GM19395 (cell line): Measurements from ENCODE around the gene RNF212.

Experiments
- ATAC-seq: cut with Tn5 transposase; IDR thresholded peaks from one replicate; pipeline ENCODE4 v1.9.1; 2021; ENCODE audit warnings: mild to moderate bottlenecking, moderate library complexity; ENCODE audit not compliant: unreplicated experiment

Gene RNF212

GRCh38 chr4:1090465-1091440 lies 22.6 kb downstream of the RNF212 start:
- no peak for ATAC-seq

DNA sequence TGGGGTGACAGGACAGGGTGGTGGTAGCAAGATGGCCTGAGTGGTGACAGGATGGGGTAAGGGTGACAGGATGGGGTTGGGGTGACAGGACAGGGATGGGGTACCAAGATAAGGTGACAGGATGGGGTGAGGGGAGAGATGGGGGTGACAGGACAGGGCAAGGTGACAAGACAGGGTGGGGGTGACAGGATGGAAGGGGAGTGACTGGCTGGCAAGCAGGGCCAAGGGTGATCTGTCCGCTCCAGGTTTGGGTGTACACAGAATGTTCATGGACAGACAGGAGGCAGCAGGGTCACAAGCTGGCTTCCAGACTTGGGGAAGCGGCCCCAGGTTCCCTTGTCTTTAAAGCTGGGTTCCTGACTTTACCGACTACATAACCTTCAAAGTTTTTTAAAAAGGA lies 23.3 kb downstream of the RNF212 start:
- no peak for ATAC-seq

- no peak for ATAC-seq
Observed at GRCh38 chr4:1087371-1087770, 26.0 kb downstream of the RNF212 start.

DNA sequence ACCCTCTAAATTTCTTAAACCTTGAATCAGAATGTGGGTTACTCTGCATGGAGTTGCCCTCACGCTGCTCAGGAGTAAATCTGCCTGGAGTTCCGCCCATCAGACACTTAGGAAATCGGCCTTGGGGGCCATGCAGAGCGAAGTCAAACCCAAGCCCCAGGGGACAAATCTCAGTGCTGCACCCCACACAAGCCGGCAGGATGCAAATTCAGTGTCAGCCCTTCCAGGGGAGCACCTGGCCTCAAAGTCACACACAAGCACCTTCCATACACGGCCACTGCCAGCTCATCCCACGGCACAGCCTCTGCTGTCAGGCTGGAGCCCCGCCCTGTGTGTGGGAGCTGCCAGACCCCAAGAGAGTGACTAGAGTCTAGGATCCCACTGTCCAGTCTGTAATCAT lies 27.4 kb downstream of the RNF212 start:
- no peak for ATAC-seq

DNA sequence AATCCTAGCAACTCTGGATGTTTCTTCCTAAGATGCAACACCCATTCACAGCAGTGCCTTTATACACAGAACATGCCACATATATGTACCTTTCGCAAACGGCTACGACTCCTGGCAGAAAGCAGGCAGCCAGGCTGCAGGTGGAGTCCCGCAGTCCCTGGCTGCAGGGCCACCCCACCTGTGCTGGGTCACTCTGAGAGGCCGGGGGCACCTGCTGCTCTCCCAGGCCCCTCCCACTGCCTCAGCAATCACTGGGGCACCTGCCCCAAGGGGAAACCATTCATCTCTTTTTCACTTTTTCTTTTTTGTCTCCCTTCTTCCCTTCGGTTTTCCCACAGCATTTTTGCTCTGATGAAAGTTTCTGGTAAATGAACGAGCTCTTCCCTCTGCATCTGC lies 28.0 kb downstream of the RNF212 start:
- ATAC-seq = no peak

DNA sequence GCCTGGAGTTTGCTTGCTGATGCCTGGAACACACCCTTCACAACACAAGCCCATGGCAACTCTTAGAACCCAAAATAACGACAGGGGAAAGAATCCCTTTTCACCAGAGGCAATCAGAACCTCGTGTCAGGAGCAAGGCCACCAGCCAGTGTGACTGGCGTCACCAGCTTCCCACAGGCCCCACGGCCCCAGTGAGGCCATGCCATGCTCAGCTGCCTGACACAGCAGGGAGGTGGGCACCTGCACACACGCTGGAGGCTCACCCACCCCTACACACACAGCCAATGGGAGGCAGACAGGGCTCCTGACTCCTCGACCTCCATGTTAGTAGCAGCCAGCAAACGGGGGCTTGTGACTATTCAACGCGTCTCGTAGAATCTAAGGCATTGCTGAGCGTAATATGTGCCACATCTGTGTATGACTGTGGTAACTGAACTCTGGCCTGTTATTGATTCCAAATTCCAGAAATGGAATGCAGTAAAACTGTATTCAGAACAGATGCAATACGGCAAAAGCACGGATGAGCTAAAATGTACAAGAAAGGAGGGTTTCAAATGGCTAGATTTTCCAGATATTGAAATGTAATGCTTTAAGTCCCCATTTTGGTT lies 28.5 kb downstream of the RNF212 start:
- no peak for ATAC-seq

- no peak for ATAC-seq
Observed at GRCh38 chr4:1084394-1084793, 29.0 kb downstream of the RNF212 start.

GRCh38 chr4:1082215-1083182 lies 30.9 kb downstream of the RNF212 start:
- ATAC-seq = no peak

GRCh38 chr4:1081689-1082040 lies 31.7 kb downstream of the RNF212 start:
- no peak for ATAC-seq

DNA sequence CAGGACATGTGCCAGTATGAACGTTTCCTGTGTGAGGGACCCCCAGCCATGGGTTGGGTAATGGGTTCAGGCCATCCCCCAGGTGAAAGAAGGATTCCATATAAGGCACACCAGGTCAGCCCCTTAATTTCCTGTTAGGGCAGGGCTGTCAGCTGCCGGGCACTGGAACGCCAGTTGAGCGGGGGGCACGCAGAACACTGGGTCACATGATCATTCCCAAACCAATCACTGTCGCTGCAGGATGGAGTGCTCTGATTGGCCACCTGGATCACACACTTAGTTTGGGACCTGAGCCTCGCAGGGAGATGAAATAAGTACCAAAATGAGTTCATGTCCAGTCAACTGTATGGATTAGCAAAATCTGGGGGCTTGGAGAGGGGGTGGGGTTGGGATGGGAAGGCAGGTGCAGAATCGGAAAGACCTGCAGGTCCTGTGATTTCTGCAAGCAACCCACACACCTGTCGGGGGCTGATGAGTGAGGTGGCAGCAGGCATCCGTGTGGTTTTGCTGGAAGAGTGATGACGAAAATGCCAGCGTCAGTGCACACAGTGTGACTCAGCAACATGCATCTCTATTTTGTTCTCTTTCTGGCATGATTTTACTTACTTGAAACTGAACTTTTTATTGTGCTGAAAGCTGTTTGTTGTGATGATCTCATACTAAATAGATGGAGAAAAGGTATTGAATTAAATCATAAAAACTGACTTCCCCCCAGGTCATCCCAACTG lies 32.2 kb downstream of the RNF212 start:
- no peak for ATAC-seq

DNA sequence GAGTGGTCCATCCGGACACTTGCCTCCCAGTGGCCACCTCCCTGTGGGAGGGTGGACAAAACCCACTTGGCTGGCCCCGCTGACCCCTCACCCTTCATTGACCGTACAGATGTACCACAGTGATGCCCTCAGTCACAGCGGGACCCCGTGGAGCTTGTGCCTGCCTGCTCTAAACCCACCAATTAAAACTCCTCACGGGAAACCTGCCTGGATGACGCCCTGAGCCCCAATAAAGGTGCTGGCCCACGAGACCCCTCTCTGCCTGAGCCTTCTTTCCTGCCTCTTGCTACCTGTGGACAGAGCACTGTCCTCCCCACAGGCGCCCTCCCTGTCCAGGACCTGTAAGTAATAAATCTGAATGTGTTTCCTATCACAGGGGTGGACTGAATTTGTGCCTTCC lies 32.9 kb downstream of the RNF212 start:
- no peak for ATAC-seq

DNA sequence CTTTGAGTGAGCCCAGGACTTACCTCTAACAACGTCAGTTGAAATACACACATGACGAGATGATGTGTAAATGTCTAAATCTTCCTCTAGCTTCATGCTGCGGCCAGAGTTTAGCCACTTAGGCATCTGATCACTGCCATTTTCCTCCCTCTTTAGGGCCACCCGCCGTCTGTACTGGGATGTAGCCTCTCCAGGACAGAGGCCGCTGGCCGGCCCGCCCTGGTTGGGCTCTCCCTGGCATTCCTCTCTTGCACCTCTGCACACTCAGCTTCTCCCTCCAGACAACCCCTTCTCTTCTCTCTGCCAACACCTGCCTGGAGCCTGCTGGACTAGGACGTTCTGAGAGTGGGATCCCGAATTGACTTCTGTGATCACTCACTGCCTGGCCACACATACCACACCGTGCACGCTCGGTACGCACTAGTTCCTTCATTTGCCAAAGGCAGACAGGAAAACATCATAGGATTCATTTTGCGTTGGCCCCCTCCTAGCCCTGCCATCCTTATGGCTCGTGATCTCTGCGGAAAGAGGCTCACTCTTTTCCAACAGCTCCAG lies 33.6 kb downstream of the RNF212 start:
- ATAC-seq = no peak

- ATAC-seq = no peak
Observed at GRCh38 chr4:1078490-1078889, 34.9 kb downstream of the RNF212 start.

DNA sequence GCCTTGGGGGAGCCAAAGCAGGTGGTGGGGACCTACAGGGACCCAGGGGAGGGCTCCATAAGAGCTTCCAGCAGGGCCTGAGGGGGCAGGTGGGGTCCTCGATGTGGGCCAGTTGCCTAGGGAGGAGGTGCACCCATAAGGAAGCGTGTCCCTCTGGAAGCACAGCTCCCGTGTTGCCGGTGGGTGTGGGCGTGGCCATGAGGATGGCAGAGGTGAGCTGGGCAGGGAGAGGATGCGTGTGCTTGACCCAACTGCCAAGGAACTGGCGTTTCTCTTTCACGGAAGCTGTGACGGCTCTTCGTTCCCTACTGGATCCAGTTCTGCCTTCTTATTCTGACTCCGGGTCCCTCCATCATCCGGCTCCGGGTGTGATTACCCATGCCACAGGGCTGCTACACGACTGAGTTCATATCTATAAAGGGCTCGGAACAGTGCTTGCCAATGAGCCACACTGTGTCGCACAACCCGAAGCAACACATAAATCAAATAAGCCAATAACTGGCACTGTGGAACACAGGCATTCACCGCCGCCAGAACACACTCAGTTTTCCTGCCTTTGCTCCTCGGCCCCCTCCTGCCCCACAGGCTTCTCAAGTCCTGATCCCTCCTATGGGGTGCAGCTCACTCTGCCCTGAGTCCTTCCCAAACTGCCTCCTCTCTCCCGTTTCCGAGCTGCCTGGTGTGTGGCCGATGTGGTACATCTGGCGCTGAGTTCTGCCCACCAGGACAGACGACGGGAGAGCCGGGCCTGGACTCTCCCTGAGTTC lies 35.5 kb downstream of the RNF212 start:
- ATAC-seq = no peak

GRCh38 chr4:1075809-1076699 lies 37.3 kb downstream of the RNF212 start:
- ATAC-seq = no peak

GRCh38 chr4:1075225-1075624 lies 38.1 kb downstream of the RNF212 start:
- no peak for ATAC-seq

DNA sequence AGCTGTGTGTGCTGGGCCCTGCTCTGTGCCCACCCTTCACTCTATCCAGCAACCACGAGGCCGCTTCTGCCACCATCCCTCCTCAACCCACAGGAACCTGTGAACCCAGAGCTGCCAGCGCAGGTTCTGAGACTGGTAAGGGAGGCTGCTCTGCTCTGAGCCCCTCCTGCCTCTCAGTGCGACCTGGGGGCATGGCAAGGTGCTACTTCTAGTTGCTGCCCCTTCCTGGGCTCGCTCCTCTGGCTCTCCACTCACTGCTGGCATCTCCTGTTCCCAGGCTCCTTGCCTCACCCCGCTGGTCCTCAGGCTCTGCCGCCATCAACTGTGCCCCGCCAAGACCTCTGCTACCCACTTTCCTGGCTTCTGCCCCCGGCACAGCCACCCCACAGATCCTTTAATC lies 39.3 kb downstream of the RNF212 start:
- ATAC-seq = no peak

GRCh38 chr4:1072830-1073446 lies 40.4 kb downstream of the RNF212 start:
- ATAC-seq = no peak
